Lower lobe of right lung (tissue), 2 donors: ENCODE data around the gene PTBP3. TPM values are rescaled to one million over a fixed set of nuclear protein-coding genes. Genes with fewer than 3 reads are reported as not detected.

ENCODE experiments used
- ATAC-seq, 2 donors: fragments of 200-7000 bp; cut with Tn5 transposase; one replicate each; pipeline ENCODE4 v1.9.1; 2020 to 2022; ENCODE audit warnings: mild to moderate bottlenecking in 2 of 2, moderate library complexity in 2 of 2
- DNase-seq: peaks from one replicate; pipeline ENCODE4 v3.0.0-alpha.2; 2020
- H3K27ac ChIP-seq: fragments of 200-600 bp; one replicate; pipeline ENCODE4 v1.8.0; 2022
- H3K27me3 ChIP-seq: fragments of 200-600 bp; one replicate; pipeline ENCODE4 v1.8.0; 2022; ENCODE audit warnings: low read depth
- H3K36me3 ChIP-seq: fragments of 200-600 bp; one replicate; pipeline ENCODE4 v1.8.0; 2022; ENCODE audit warnings: mild to moderate bottlenecking
- H3K4me1 ChIP-seq: fragments of 200-600 bp; one replicate; pipeline ENCODE4 v1.8.0; 2022
- H3K4me3 ChIP-seq: fragments of 200-600 bp; one replicate; pipeline ENCODE4 v1.8.0; 2022; ENCODE audit warnings: mild to moderate bottlenecking
- H3K9me3 ChIP-seq: fragments of 200-600 bp; one replicate; pipeline ENCODE4 v1.8.0; 2022
- intact Hi-C: fragments of 100-400 bp; cut with DNase I; formaldehyde crosslinking; loops from one replicate; pipeline ENCODE4 v1.11.0; 2022
- total RNA-seq: library from RNA; stranded (reverse); fragmentation: NEBNext Ultra II Directional; extraction: Animal tissue kit (Norgen Biotek cat#: 25700); gene quantifications from one replicate; pipeline ENCODE4 v1.2.1, GENCODE V29; 2021
- TF ChIP-seq, protein P1 (sequence below): fragments of 200-600 bp; IDR thresholded peaks from one replicate; pipeline ENCODE4 v1.8.0; 2022; ENCODE audit warnings: antibody characterized with exemption, mild to moderate bottlenecking
- donor health status: DM: no; HTN: yes; CAD: no; lungs with severe emphysema.

PTBP3 gene
- total RNA-seq, 1 donor from 2014 or later: 94.9 TPM

DNA sequence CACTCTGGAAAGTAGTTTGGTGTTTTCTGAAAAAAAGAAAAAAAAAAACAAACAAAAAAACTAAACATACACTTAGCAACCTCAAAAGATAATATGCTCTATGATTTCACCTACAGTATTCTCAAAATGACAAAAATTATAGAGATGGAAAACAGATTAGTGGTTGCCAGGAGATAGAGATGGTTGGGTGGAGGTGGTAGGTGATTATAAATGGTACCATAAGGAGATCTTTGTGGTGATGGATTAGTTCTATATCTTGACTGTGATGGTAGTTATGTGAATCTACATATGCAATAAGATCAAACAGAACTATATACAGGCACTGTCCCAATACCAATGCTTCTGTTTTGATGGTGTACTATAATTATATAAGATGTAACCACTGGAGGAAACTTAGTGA lies 32.0 kb downstream of the PTBP3 start:
- Histone ChIP-seq H3K27ac (no peak overlapping the region), H3K27me3 (no peaks in the 10 kb centered on the region), H3K36me3 (no peaks in the 10 kb centered on the region), H3K4me1 (peaks cover 24% of the 10 kb centered on the region), H3K4me3 (no peak overlapping the region), H3K9me3 (no peaks in the 10 kb centered on the region)
- intact Hi-C loops: no loop called here
- TF ChIP-seq, protein P1, sequence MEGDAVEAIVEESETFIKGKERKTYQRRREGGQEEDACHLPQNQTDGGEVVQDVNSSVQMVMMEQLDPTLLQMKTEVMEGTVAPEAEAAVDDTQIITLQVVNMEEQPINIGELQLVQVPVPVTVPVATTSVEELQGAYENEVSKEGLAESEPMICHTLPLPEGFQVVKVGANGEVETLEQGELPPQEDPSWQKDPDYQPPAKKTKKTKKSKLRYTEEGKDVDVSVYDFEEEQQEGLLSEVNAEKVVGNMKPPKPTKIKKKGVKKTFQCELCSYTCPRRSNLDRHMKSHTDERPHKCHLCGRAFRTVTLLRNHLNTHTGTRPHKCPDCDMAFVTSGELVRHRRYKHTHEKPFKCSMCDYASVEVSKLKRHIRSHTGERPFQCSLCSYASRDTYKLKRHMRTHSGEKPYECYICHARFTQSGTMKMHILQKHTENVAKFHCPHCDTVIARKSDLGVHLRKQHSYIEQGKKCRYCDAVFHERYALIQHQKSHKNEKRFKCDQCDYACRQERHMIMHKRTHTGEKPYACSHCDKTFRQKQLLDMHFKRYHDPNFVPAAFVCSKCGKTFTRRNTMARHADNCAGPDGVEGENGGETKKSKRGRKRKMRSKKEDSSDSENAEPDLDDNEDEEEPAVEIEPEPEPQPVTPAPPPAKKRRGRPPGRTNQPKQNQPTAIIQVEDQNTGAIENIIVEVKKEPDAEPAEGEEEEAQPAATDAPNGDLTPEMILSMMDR: no peak
- ATAC-seq (no peak), DNase-seq (no peak)

DNA sequence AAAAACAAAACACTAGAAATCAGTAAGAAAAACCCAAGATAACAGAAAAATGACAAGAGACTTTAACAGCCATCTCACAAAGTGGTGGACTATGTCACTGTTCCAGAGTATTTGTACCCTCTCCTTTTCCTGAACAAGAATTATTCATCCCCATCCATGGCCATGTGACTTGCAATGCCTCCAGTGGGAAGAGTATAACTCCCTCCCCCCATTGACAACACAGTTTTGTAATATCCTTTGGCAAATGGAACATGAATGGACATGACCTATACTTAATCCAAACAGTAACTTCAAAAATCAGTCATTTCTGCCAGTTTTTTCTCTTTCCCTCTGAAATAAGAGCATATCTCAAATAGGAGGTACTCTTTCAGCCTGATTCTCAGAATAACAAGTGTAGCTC lies 33.9 kb downstream of the PTBP3 start:
- H3K36me3 ChIP-seq: peaks cover under 1% of the 10 kb centered on the region
- no peak overlapping the region for H3K4me3 ChIP-seq
- intact Hi-C loops: no loop called here
- no peaks in the 10 kb centered on the region for H3K27me3 ChIP-seq
- ATAC-seq (peak in 1 of 2 donors; percentile 51), DNase-seq (no peak)
- H3K9me3 ChIP-seq: no peaks in the 10 kb centered on the region
- TF ChIP-seq, protein P1: no peak
- no peak overlapping the region for H3K27ac ChIP-seq
- H3K4me1 ChIP-seq: peaks cover 19% of the 10 kb centered on the region

DNA sequence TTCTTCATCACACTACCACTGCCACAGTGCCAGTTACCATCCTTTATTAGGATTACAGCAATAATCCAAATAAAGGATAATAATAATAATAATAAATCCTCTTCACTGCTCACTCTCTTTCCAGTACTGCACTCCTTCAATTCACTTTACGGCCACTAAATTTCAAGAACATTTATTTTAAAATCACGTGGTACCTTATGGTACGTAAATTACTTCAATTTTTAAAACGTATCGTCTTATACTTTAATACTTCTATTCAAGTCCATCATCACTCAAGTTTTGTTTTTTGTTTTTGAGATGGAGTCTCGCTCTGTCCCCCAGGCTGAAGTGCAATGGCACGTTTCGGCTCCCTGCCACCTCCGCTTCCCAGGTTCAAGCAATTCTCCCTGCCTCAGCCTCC lies 36.5 kb downstream of the PTBP3 start:
- TF ChIP-seq, protein P1: no peak
- no peaks in the 10 kb centered on the region for H3K9me3 ChIP-seq
- ATAC-seq: no peak

DNA sequence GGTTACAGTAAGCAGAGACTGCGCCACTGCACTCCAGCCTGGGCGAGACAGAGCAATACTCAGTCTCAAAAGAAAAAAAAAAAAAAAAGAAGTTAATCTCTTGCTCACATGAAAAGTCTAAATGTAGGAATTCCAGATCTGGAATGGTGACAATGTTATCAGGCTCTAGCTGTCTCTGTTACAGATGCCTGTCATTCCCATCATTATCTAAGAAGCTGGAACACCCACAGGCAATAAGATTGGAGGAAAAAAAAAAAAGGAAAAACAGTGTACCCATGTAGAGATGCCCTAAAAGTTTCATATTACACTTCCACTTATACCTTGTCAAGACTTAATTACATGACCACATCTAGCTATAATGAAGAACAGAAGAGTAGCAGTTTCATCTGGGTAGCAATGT lies 38.2 kb downstream of the PTBP3 start:
- TF ChIP-seq, protein P1: no peak
- Histone ChIP-seq H3K36me3 (peaks cover 14% of the 10 kb centered on the region), H3K4me1 (peaks cover 19% of the 10 kb centered on the region), H3K9me3 (no peaks in the 10 kb centered on the region), H3K4me3 (no peak overlapping the region), H3K27me3 (no peaks in the 10 kb centered on the region), H3K27ac (no peak overlapping the region)
- no peak for ATAC-seq
- intact Hi-C loops: no loop called here
- no peak for DNase-seq

More for the DNA sequence above, 36.5 kb downstream of the PTBP3 start:
- Histone ChIP-seq H3K36me3 (peaks cover 14% of the 10 kb centered on the region), H3K27ac (no peak overlapping the region), H3K27me3 (no peaks in the 10 kb centered on the region), H3K4me3 (no peak overlapping the region), H3K4me1 (peaks cover 19% of the 10 kb centered on the region)
- DNase-seq: no peak
- intact Hi-C loops: no loop called here

DNA sequence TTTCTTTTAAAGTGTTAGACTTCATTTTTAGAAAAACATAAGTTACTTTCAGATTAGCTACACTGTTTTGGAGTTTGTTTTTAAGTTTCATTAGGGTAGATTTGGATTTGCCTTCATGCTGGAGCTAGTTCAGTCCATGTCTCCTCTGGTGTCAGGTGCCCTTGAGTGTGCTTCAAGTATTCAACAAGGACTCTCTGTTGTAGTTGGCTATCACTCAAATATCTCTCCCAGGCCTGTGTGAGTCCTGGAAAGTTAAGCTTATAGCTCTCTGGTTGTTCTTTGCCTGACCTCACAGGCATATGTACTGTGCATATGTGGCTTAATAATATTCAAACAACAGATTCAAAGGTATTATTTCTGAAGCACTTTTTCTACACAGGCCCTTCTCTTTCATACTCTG lies 45.4 kb downstream of the PTBP3 start:
- Histone ChIP-seq H3K4me1 (peaks cover 13% of the 10 kb centered on the region), H3K4me3 (no peak overlapping the region), H3K27ac (no peak overlapping the region), H3K9me3 (peaks cover 15% of the 10 kb centered on the region), H3K36me3 (no peaks in the 10 kb centered on the region), H3K27me3 (no peaks in the 10 kb centered on the region)
- ATAC-seq (peak; percentile 57 to 61), DNase-seq (no peak)
- intact Hi-C loops: no loop called here
- TF ChIP-seq, protein P1: no peak

DNA sequence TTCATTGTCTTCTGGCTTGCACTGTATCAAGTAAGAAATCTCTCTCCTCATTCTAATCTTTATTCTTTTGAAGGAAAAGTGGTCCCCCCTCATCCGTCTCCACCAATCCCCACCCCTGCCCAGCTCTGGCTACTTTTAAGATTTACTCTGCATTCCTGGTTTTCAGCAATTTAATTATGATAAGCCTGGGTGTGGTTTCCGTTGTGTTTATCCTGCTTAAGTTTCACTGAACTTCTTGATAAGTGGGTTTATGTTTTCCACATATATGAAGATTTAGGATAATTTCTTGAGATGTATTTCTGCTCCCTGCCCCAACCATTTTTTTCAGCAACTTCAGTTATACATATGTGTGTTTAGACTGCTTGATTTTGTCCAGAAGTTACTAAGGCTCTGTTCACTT lies 46.5 kb downstream of the PTBP3 start:
- Histone ChIP-seq H3K36me3 (no peaks in the 10 kb centered on the region), H3K27me3 (no peaks in the 10 kb centered on the region), H3K9me3 (peaks cover 15% of the 10 kb centered on the region), H3K27ac (no peak overlapping the region), H3K4me1 (peaks cover 13% of the 10 kb centered on the region), H3K4me3 (no peak overlapping the region)
- ATAC-seq: no peak
- intact Hi-C loops: no loop called here
- no peak for DNase-seq
- TF ChIP-seq, protein P1: no peak
